H1 (cell line): ENCODE data around the gene GPR139. TPM values are rescaled to one million over a fixed set of nuclear protein-coding genes. Genes with fewer than 3 reads are reported as not detected.

Experiments
- CTCF ChIA-PET: fragments of 300-600 bp; sonication (Branson Sonifier 250); formaldehyde crosslinking; loops from one replicate; lab custom pipeline; 2021; ENCODE audit not compliant: partially characterized antibody; lab: Charles Lee
- POLR2A ChIA-PET: fragments of 300-600 bp; sonication (Branson Sonifier 250); formaldehyde crosslinking; loops from one replicate; lab custom pipeline; 2021; ENCODE audit warnings: inconsistent platforms; ENCODE audit not compliant: partially characterized antibody; lab: Charles Lee
- DNase-seq, 2 experiments: peaks; one replicate each; pipeline versions ENCODE4 v3.0.0 to v3.0.0-alpha.2; 2010 to 2022; ENCODE audit warnings: low spot score in 2 of 2, low read depth in 1 of 2, mixed read lengths in 1 of 2
- FAIRE-seq: peaks from 2 replicates; lab custom pipeline; 2011; peaks lifted over from hg19 to GRCh38; lab: Jason Lieb, UNC
- H2AFZ ChIP-seq: 2 replicates; pipeline ENCODE4 v1.8.1; 2012; ENCODE audit warnings: low read length, inconsistent platforms
- H2AK5ac ChIP-seq: 2 replicates; pipeline ENCODE4 v1.6.1; 2013; ENCODE audit warnings: low read depth, low read length
- H2BK120ac ChIP-seq: replicated peaks from 2 replicates; pipeline ENCODE3; 2013; ENCODE audit warnings: low read depth, low read length, inconsistent platforms
- H2BK12ac ChIP-seq: 2 replicates; pipeline ENCODE4 v1.6.1; 2013; ENCODE audit warnings: low read depth, low read length
- H2BK15ac ChIP-seq: 2 replicates; pipeline ENCODE4 v1.6.1; 2013; ENCODE audit warnings: low read length
- H2BK20ac ChIP-seq: 2 replicates; pipeline ENCODE4 v1.6.1; 2013; ENCODE audit warnings: low read length
- H2BK5ac ChIP-seq: 2 replicates; pipeline ENCODE4 v1.6.1; 2013; ENCODE audit warnings: low read depth, low read length
- H3K14ac ChIP-seq: 2 replicates; pipeline ENCODE4 v1.6.1; 2013; ENCODE audit warnings: inconsistent platforms; ENCODE audit not compliant: insufficient read length
- H3K18ac ChIP-seq: 2 replicates; pipeline ENCODE4 v1.6.1; 2013; ENCODE audit warnings: low read length; ENCODE audit errors: extremely low read depth
- H3K23ac ChIP-seq: 2 replicates; pipeline ENCODE4 v1.6.1; 2013; ENCODE audit warnings: inconsistent platforms; ENCODE audit not compliant: insufficient read length
- H3K23me2 ChIP-seq: 2 replicates; pipeline ENCODE4 v1.6.1; 2013; ENCODE audit warnings: low read depth, low read length
- H3K27ac ChIP-seq: 2 replicates; pipeline ENCODE4 v1.6.1; 2011; ENCODE audit warnings: low read depth, low read length, inconsistent platforms
- H3K27me3 ChIP-seq, 4 experiments: replicated peaks in 1 of 4; 1 replicate in 1 of 4; 2 replicates in 3 of 4; pipeline versions ENCODE4 v1.6.1 to v1.8.1; 2011 to 2013; ENCODE audit warnings: low read length in 3 of 4, mild to moderate bottlenecking in 3 of 4, inconsistent platforms in 2 of 4, mixed read lengths in 2 of 4, moderate library complexity in 1 of 4; ENCODE audit not compliant: control insufficient read depth in 3 of 4, insufficient read depth in 3 of 4; ENCODE audit errors: extremely low read depth in 1 of 4
- H3K36me3 ChIP-seq, 4 experiments: 2 replicates each; pipeline versions ENCODE4 v1.6.1 to v1.8.1; 2011 to 2013; ENCODE audit warnings: mild to moderate bottlenecking in 4 of 4, low read length in 3 of 4, moderate library complexity in 2 of 4, control low read depth in 1 of 4, inconsistent platforms in 1 of 4; ENCODE audit not compliant: insufficient read depth in 4 of 4, control insufficient read depth in 2 of 4
- H3K4ac ChIP-seq: replicated peaks from 2 replicates; pipeline ENCODE3; 2013; ENCODE audit warnings: low read length, low read depth, mixed read lengths, inconsistent platforms; ENCODE audit not compliant: insufficient read length
- H3K4me1 ChIP-seq, 4 experiments: replicated peaks in 1 of 4; 1 replicate in 1 of 4; 2 replicates in 3 of 4; pipeline versions ENCODE4 v1.6.1 to v1.8.1; 2011 to 2013; ENCODE audit warnings: low read length in 3 of 4, inconsistent platforms in 2 of 4, mixed read lengths in 1 of 4; ENCODE audit not compliant: insufficient read depth in 4 of 4, control insufficient read depth in 3 of 4
- H3K4me2 ChIP-seq, 2 experiments: 2 replicates each; pipeline versions ENCODE4 v1.6.1 to v1.8.1; 2011 to 2013; ENCODE audit warnings: low read depth in 2 of 2, low read length in 2 of 2, control low read depth in 1 of 2, inconsistent platforms in 1 of 2, mild to moderate bottlenecking in 1 of 2; ENCODE audit not compliant: insufficient read depth in 1 of 2
- H3K4me3 ChIP-seq, 4 experiments: fragments of 200-600, 300-600 bp in 1 of 4; sonication (generic), shearing (Covaris generic), sonication (Bioruptor Twin) in 1 of 4; 2 replicates each; pipeline versions ENCODE4 v1.5.1 to v1.8.1; 2011 to 2016; ENCODE audit warnings: low read length in 4 of 4, low read depth in 3 of 4, control low read depth in 2 of 4, inconsistent platforms in 2 of 4, mild to moderate bottlenecking in 2 of 4, mixed read lengths in 1 of 4, moderate library complexity in 1 of 4; ENCODE audit not compliant: insufficient read depth in 2 of 4; ENCODE audit errors: extremely low read depth in 1 of 4
- H3K56ac ChIP-seq: replicated peaks from 2 replicates; pipeline ENCODE3; 2013; ENCODE audit warnings: low read depth, mild to moderate bottlenecking, mixed read lengths, low read length, inconsistent platforms; ENCODE audit not compliant: insufficient read length
- H3K79me1 ChIP-seq: 2 replicates; pipeline ENCODE4 v1.6.1; 2013; ENCODE audit warnings: low read depth, low read length, control low read depth
- H3K79me2 ChIP-seq, 2 experiments: 2 replicates each; pipeline versions ENCODE4 v1.6.1 to v1.8.1; 2012 to 2013; ENCODE audit warnings: low read length in 2 of 2, mild to moderate bottlenecking in 2 of 2, inconsistent platforms in 1 of 2; ENCODE audit not compliant: insufficient read depth in 2 of 2, control insufficient read depth in 1 of 2
- H3K9ac ChIP-seq, 4 experiments: replicated peaks in 1 of 4; 1 replicate in 1 of 4; 2 replicates in 3 of 4; pipeline versions ENCODE4 v1.6.1 to v1.8.1; 2011 to 2013; ENCODE audit warnings: low read depth in 3 of 4, low read length in 3 of 4, control low read depth in 2 of 4, mild to moderate bottlenecking in 2 of 4, moderate library complexity in 2 of 4, inconsistent platforms in 1 of 4; ENCODE audit errors: extremely low read depth in 1 of 4
- H3K9me3 ChIP-seq, 2 experiments: 2 replicates each; pipeline versions ENCODE4 v1.6.1 to v1.8.1; 2012 to 2013; ENCODE audit warnings: mild to moderate bottlenecking in 2 of 2, moderate library complexity in 2 of 2, control low read depth in 1 of 2, inconsistent platforms in 1 of 2, low read depth in 1 of 2, low read length in 1 of 2, mixed read lengths in 1 of 2; ENCODE audit not compliant: insufficient read depth in 2 of 2
- H4K20me1 ChIP-seq, 2 experiments: replicated peaks in 1 of 2; 2 replicates each; pipeline versions ENCODE3 to v1.8.1; 2011 to 2013; ENCODE audit warnings: inconsistent platforms in 2 of 2, low read length in 2 of 2, mild to moderate bottlenecking in 1 of 2; ENCODE audit not compliant: insufficient read depth in 2 of 2, control insufficient read depth in 1 of 2
- H4K5ac ChIP-seq: 2 replicates; pipeline ENCODE4 v1.6.1; 2013; ENCODE audit warnings: low read length, low read depth, mixed read lengths, inconsistent platforms; ENCODE audit not compliant: insufficient read length
- H4K8ac ChIP-seq: 2 replicates; pipeline ENCODE4 v1.8.0; 2013; ENCODE audit warnings: mild to moderate bottlenecking, moderate library complexity, low read length, inconsistent platforms; ENCODE audit not compliant: insufficient read depth; ENCODE audit errors: extremely low read depth
- H4K91ac ChIP-seq: replicated peaks from 2 replicates; pipeline ENCODE3; 2013; ENCODE audit warnings: low read length, mixed read lengths, inconsistent platforms; ENCODE audit not compliant: insufficient read length
- KDM1A ChIP-seq: fragments of 200-600, 300-600 bp; sonication (generic); IDR thresholded peaks from 2 replicates; pipeline ENCODE4 v1.7.1; 2016; ENCODE audit warnings: mild to moderate bottlenecking, low read length, borderline replicate concordance
- YY1 ChIP-seq: IDR thresholded peaks from 2 replicates; pipeline ENCODE4 v1.6.1; 2011; ENCODE audit warnings: low read depth, mild to moderate bottlenecking, low read length
- WGBS, 2 experiments: shearing (Covaris generic) in 1 of 2; methylation state at CpG; one replicate each; pipeline versions ENCODE4 v1.1.6 to v1.1.7; 2013 to 2015; ENCODE audit warnings: low lambda C conversion rate in 2 of 2, mixed read lengths in 2 of 2, inconsistent platforms in 1 of 2, low coverage in 1 of 2, missing lambda C conversion rate in 1 of 2; ENCODE audit not compliant: insufficient replicate concordance in 2 of 2, insufficient coverage in 1 of 2, insufficient read length in 1 of 2; ENCODE audit errors: extremely low coverage in 1 of 2, missing lambda C conversion rate in 1 of 2; 5-methylcytosine and 5-hydroxymethylcytosine counted together
- polyA plus RNA-seq, 7 experiments: library from polyadenylated mRNA; depleted of rRNA in 3 of 7; stranded (reverse) in 5 of 7; unstranded in 2 of 7; fragments of >200 nt in 5 of 7; fragments of 200-250 nt in 2 of 7; gene quantifications; 1 replicate in 5 of 7; 2 replicates in 1 of 7; 4 replicates in 1 of 7; pipeline versions ENCODE4 v1.2.1 to v1.2.3, GENCODE V29; 2011 to 2013; ENCODE audit warnings: missing spikeins in 2 of 7, mixed read lengths in 2 of 7
- total RNA-seq: library from RNA; stranded (reverse); fragmentation: NEBNext Ultra II Directional; extraction: Animal tissue kit (Norgen Biotek cat#: 25700); gene quantifications from 2 replicates; pipeline ENCODE4 v1.2.1, GENCODE V29; 2021

The GPR139 gene
- total and polyA plus RNA-seq, 2 of the 8 experiments (the other 6 are each of a cell fraction or from before 2014, with no cell fraction given), result 0.84 to 2.2 TPM

- Histone ChIP-seq H3K79me2 (no peaks in the 10 kb centered on the region), H2BK5ac (no peak overlapping the region), H3K4ac (no peak overlapping the region), H3K4me1 (no peaks in the 10 kb centered on the region), H3K56ac (no peak overlapping the region), H2BK120ac (no peak overlapping the region), H3K9ac (no peak overlapping the region), H2AK5ac (no peak overlapping the region), H3K23me2 (peaks cover 4% of the 10 kb centered on the region; the same call in 1 of the 2 replicates), H3K36me3 (no peaks in the 10 kb centered on the region; a peak in 3 of 8 replicates), H4K8ac (no peak overlapping the region), H4K5ac (no peak overlapping the region), H2AFZ (no peak overlapping the region), H2BK20ac (no peak overlapping the region), H3K27me3 (no peaks in the 10 kb centered on the region), H4K20me1 (peaks cover 0 to 5% of the 10 kb centered on the region in 2 experiments), H4K91ac (no peak overlapping the region), H3K79me1 (no peaks in the 10 kb centered on the region), H2BK12ac (no peak overlapping the region), H3K9me3 (peaks cover 0 to 6% of the 10 kb centered on the region in 2 experiments; a peak in 2 of 4 replicates), H3K18ac (no peak overlapping the region)
- DNase-seq, result no peak
- CTCF ChIA-PET, result interaction anchor here (0.7 to 1.3 kb wide), 4 partner anchors 60 to 249 kb away, joined by 3 to 4 read pairs (median 4); no protein-coding TSS in a partner anchor
- POLR2A ChIA-PET, result no interaction called here
- TF ChIP-seq YY1 (no peak), KDM1A (peak; percentile 75)
- TF ChIP-seq, all 59 proteins: peak for 1
- no peak overlapping the region for H3K27ac ChIP-seq
- no peak overlapping the region for H2BK15ac ChIP-seq
- no peak for FAIRE-seq
- H3K14ac ChIP-seq, result no peak overlapping the region
- no peak overlapping the region for H3K23ac ChIP-seq
- no peak overlapping the region for H3K4me2 ChIP-seq
- 92% methylated on average over 4 of the region's 4 CpGs; no CpG with 5 or more reads in 1 of the 2 experiments for WGBS, 2 experiments
- no peak overlapping the region for H3K4me3 ChIP-seq
Measured at GRCh38 chr16:20064520-20064919, 9.2 kb downstream of the GPR139 start.
